Lung (tissue), 12 donors: Measurements from ENCODE around the gene NXPH1. TPM values are rescaled to one million over a fixed set of nuclear protein-coding genes. Genes with fewer than 3 reads are reported as not detected.

Experiments
- ATAC-seq: fragments of 200-7000 bp; cut with Tn5 transposase; one replicate; pipeline ENCODE4 v1.9.1; 2020; ENCODE audit warnings: moderate number of reproducible peaks; ENCODE audit not compliant: insufficient read depth, low FRiP score
- DNase-seq, 3 donors: peaks; one replicate each; pipeline ENCODE4 v3.0.0-alpha.2; 2013 to 2017
- H3K27ac ChIP-seq, 2 donors: one replicate each; pipeline ENCODE4 v1.5.1; 2013; ENCODE audit warnings: mild to moderate bottlenecking in 2 of 2, moderate library complexity in 2 of 2, control low read depth in 1 of 2, inconsistent platforms in 1 of 2, low read depth in 1 of 2, low read length in 1 of 2
- H3K27me3 ChIP-seq, 3 donors: one replicate each; pipeline ENCODE4 v1.5.1; 2013; ENCODE audit warnings: low read length in 2 of 3; ENCODE audit not compliant: control insufficient read depth in 3 of 3, insufficient read depth in 3 of 3
- H3K36me3 ChIP-seq, 4 donors: one replicate each; pipeline ENCODE4 v1.5.1; 2013; ENCODE audit warnings: low read length in 4 of 4, mild to moderate bottlenecking in 1 of 4, moderate library complexity in 1 of 4; ENCODE audit not compliant: control insufficient read depth in 4 of 4, insufficient read depth in 4 of 4
- H3K4me1 ChIP-seq, 5 donors: one replicate each; pipeline ENCODE4 v1.5.1; 2013; ENCODE audit warnings: low read length in 5 of 5, mild to moderate bottlenecking in 2 of 5, moderate library complexity in 1 of 5; ENCODE audit not compliant: control insufficient read depth in 5 of 5, insufficient read depth in 5 of 5
- H3K4me3 ChIP-seq: one replicate; pipeline ENCODE4 v1.5.1; 2013; ENCODE audit warnings: mild to moderate bottlenecking, control low read depth, moderate library complexity
- H3K9ac ChIP-seq, 2 donors: one replicate each; pipeline ENCODE4 v1.5.1; 2013; ENCODE audit warnings: low read length in 2 of 2, control low read depth in 1 of 2; ENCODE audit not compliant: insufficient read depth in 1 of 2
- H3K9me3 ChIP-seq, 4 donors: one replicate each; pipeline ENCODE4 v1.5.1; 2013; ENCODE audit warnings: low read length in 3 of 4, mild to moderate bottlenecking in 1 of 4, moderate library complexity in 1 of 4; ENCODE audit not compliant: control insufficient read depth in 4 of 4, insufficient read depth in 3 of 4
- WGBS, 2 donors: extraction: QIAGEN DNeasy Blood & Tissue Kit; methylation state at CpG; one replicate each; pipeline ENCODE4 v1.1.7; 2013; 5-methylcytosine and 5-hydroxymethylcytosine counted together
- polyA plus RNA-seq, 2 donors: library from polyadenylated mRNA; stranded (reverse); fragments of 200-250 nt; gene quantifications; one replicate each; pipeline ENCODE4 v1.2.1, GENCODE V29; 2013
- total RNA-seq, 2 donors: library from RNA; depleted of rRNA in 1 of 2; stranded (reverse); fragments of >200 nt in 1 of 2; gene quantifications; one replicate each; pipeline ENCODE4 v1.2.1, GENCODE V29; 2014 to 2021
- TF ChIP-seq, protein P1 (sequence below): IDR thresholded peaks from 2 replicates; pipeline ENCODE4 v1.5.1; 2012; ENCODE audit warnings: mild to moderate bottlenecking; ENCODE audit errors: control extremely low read depth, extremely low read depth
- donor health status: control.
- donor health status: control.
- donor health status: Bipolar disorder and iron deficiency.
- donor health status: healthy.
- donor health status: DM: yes; HTN: yes; CAD: no.

Gene NXPH1
- total and polyA plus RNA-seq, 4 donors, result 0.09 to 0.17 TPM; not detected in 2

DNA sequence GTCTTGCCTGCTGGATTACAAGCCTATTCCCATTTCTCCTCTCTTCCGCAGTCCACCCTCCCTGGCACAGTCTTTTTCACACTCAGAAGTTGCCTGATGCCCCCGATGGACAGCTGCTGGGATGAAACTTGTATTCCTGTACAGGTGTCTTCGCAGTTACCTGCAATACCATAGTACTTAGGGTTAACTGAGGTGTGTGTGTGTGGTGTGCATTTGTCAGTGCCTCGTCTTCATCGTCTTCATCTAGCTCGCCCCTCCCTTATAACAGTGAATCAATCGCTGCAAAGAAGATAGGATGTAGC, 11.0 kb downstream of the NXPH1 start:
- peaks cover 0 to 20% (median 0%) of the 10 kb centered on the region in 4 donors for H3K9me3 ChIP-seq
- H3K4me1 ChIP-seq, result peaks cover 0 to 17% (median 0%) of the 10 kb centered on the region in 5 donors
- TF ChIP-seq, protein P1, sequence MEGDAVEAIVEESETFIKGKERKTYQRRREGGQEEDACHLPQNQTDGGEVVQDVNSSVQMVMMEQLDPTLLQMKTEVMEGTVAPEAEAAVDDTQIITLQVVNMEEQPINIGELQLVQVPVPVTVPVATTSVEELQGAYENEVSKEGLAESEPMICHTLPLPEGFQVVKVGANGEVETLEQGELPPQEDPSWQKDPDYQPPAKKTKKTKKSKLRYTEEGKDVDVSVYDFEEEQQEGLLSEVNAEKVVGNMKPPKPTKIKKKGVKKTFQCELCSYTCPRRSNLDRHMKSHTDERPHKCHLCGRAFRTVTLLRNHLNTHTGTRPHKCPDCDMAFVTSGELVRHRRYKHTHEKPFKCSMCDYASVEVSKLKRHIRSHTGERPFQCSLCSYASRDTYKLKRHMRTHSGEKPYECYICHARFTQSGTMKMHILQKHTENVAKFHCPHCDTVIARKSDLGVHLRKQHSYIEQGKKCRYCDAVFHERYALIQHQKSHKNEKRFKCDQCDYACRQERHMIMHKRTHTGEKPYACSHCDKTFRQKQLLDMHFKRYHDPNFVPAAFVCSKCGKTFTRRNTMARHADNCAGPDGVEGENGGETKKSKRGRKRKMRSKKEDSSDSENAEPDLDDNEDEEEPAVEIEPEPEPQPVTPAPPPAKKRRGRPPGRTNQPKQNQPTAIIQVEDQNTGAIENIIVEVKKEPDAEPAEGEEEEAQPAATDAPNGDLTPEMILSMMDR, result no peak
- DNase-seq, result no peak
- no peak for ATAC-seq
- H3K27ac ChIP-seq, result no peak overlapping the region
- H3K27me3 ChIP-seq, result peaks cover 3 to 60% (median 51%) of the 10 kb centered on the region in 3 donors
- 42 to 52% methylated on average over 7 of the region's 7 CpGs for WGBS, 2 donors
- H3K36me3 ChIP-seq, result no peaks in the 10 kb centered on the region
- no peak overlapping the region for H3K9ac ChIP-seq
- no peak overlapping the region for H3K4me3 ChIP-seq

DNA sequence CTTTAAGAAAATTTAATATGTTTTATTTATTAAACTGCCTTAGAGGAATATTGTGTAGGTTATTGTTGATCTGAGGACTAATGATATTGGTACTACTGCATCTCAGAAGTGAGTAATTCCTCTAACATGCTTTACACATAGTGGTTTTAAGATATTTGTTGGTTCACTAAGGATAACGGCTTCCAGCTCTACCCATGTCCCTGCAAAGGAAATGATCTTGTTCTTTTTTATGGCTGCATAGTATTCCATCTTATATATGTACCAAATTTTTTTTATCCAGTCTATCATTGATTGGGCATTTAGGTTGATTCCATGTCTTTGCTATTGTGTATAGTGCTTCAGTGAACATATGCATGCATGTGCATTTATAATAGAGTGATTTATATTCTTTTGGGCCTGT, 20.1 kb downstream of the NXPH1 start:
- 65 to 80% methylated on average over 1 of the region's 1 CpG for WGBS, 2 donors
- Histone ChIP-seq H3K4me1 (no peaks in the 10 kb centered on the region), H3K27ac (no peak overlapping the region), H3K9ac (no peak overlapping the region), H3K27me3 (no peaks in the 10 kb centered on the region), H3K9me3 (peaks cover 0 to 2% (median 0%) of the 10 kb centered on the region in 4 donors), H3K4me3 (no peak overlapping the region), H3K36me3 (no peaks in the 10 kb centered on the region)
- ATAC-seq (no peak), DNase-seq (no peak)
- TF ChIP-seq, protein P1, result no peak

DNA sequence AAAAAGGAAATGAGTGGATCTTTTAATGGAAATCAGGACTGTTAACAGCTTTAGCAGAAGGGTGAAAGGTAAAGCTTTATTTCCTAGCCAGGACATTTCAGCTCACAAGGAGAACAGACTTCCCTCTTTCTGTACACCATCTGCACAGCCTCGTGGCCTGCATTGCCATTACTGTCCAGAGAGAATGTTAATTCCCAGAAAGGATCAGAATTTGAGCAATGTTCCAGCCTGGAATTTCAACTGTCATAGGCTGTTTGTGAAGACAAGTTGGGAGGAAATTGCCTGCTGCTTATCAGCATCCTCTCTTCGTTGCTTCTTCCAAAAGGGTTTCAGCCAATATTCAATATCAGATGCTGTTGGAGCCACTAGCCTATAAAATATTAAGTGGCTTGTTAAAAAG, 22.0 kb downstream of the NXPH1 start:
- H3K9me3 ChIP-seq, result peaks cover 0 to 2% (median 0%) of the 10 kb centered on the region in 4 donors
- no peaks in the 10 kb centered on the region for H3K36me3 ChIP-seq
- H3K9ac ChIP-seq, result no peak overlapping the region
- no peak overlapping the region for H3K4me3 ChIP-seq
- ATAC-seq (no peak), DNase-seq (no peak)
- no peaks in the 10 kb centered on the region for H3K27me3 ChIP-seq
- no peak overlapping the region for H3K27ac ChIP-seq
- H3K4me1 ChIP-seq, result no peaks in the 10 kb centered on the region
- TF ChIP-seq, protein P1, result no peak
- 42 to 52% methylated on average over 2 of the region's 2 CpGs for WGBS, 2 donors

DNA sequence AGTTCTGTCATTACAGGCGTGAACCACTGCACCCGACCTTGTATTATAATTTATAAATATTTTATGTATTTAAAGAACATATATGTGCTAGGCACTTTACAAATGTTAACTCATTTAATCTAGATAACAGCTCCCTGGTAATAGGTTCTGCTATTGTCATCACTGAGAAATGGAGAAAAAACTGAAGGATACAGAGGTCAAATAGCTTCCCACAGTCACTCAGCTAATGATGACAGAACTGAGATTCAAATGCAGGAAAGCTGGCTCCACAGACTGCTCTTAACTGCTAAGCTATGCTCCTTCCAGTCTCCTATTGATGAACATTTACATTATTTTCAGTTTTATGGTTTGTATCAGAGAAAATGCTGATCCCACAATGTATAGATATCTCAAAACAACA, 28.9 kb downstream of the NXPH1 start:
- H3K36me3 ChIP-seq, result no peaks in the 10 kb centered on the region
- H3K27ac ChIP-seq, result no peak overlapping the region
- no peaks in the 10 kb centered on the region for H3K27me3 ChIP-seq
- TF ChIP-seq, protein P1, result no peak
- H3K9me3 ChIP-seq, result no peaks in the 10 kb centered on the region
- H3K4me3 ChIP-seq, result no peak overlapping the region
- no peak overlapping the region for H3K9ac ChIP-seq
- no peaks in the 10 kb centered on the region for H3K4me1 ChIP-seq
- ATAC-seq (no peak), DNase-seq (no peak)
- 87 to 90% methylated on average over 2 of the region's 2 CpGs for WGBS, 2 donors
